GM18951 (cell line): ENCODE measurements around the gene AAMDC.
"Not testable (repeated sequence)": the region's sequence is repeated elsewhere in the genome, so short reads cannot be mapped to it uniquely, and the experiment has no call there.

Experiments used
- POLR2A ChIP-seq: IDR thresholded peaks from 4 replicates; pipeline ENCODE4 v1.6.1; 2011; ENCODE audit warnings: mild to moderate bottlenecking; ENCODE audit not compliant: insufficient read length, insufficient read depth; ENCODE audit errors: extremely low read depth
- in situ Hi-C: fragments of 300-500 bp; cut with MboI; formaldehyde crosslinking; loops from one replicate; pipeline ENCODE4 v1.12.0; 2022; ENCODE audit warnings: low sequenced_read_pairs, mixed read lengths, inconsistent platforms; ENCODE audit not compliant: unreplicated experiment

Gene AAMDC

GRCh38 chr11:77882396-77882795, 61.5 kb downstream of the AAMDC start:
- in situ Hi-C loops = no loop called here
- no peak for TF ChIP-seq POLR2A

GRCh38 chr11:77883775-77884174, 62.8 kb downstream of the AAMDC start:
- no peak for TF ChIP-seq POLR2A
- in situ Hi-C loops = no loop called here

- TF ChIP-seq POLR2A = no peak
These were observed 63.4 kb downstream of the AAMDC start for GRCh38 chr11:77884186-77884828.

GRCh38 chr11:77884829-77885190, 63.9 kb downstream of the AAMDC start:
- in situ Hi-C loops = no loop called here
- no peak for TF ChIP-seq POLR2A

More at GRCh38 chr11:77884186-77884828, 63.4 kb downstream of the AAMDC start:
- in situ Hi-C loops = no loop called here

- TF ChIP-seq POLR2A = no peak
- in situ Hi-C loops = no loop called here
These were observed 65.5 kb downstream of the AAMDC start for GRCh38 chr11:77886401-77886800.

- in situ Hi-C loops = not testable (repeated sequence)
These were observed 68.1 kb downstream of the AAMDC start for GRCh38 chr11:77889045-77889444.

- in situ Hi-C loops = not testable (repeated sequence)
These were observed 69.2 kb downstream of the AAMDC start for GRCh38 chr11:77890100-77890614.

- in situ Hi-C loops = not testable (repeated sequence)
These were observed 69.7 kb downstream of the AAMDC start for GRCh38 chr11:77890619-77891056.

- in situ Hi-C loops = not testable (repeated sequence)
These were observed 70.3 kb downstream of the AAMDC start for GRCh38 chr11:77891256-77891655.

GRCh38 chr11:77891703-77892102, 70.8 kb downstream of the AAMDC start:
- in situ Hi-C loops = not testable (repeated sequence)

GRCh38 chr11:77894949-77895348, 74.0 kb downstream of the AAMDC start:
- in situ Hi-C loops = not testable (repeated sequence)

- no peak for TF ChIP-seq POLR2A
- in situ Hi-C loops = no loop called here
These were observed 87.9 kb downstream of the AAMDC start for GRCh38 chr11:77908835-77909234.

- no peak for TF ChIP-seq POLR2A
- in situ Hi-C loops = no loop called here
These were observed 88.3 kb downstream of the AAMDC start for GRCh38 chr11:77909277-77909676.

- in situ Hi-C loops = not testable (repeated sequence)
These were observed 89.9 kb downstream of the AAMDC start for GRCh38 chr11:77910828-77911227.

- in situ Hi-C loops = not testable (repeated sequence)
These were observed 92.8 kb downstream of the AAMDC start for GRCh38 chr11:77913608-77914306.

GRCh38 chr11:77914307-77914791, 93.4 kb downstream of the AAMDC start:
- in situ Hi-C loops = not testable (repeated sequence)

- in situ Hi-C loops = not testable (repeated sequence)
These were observed 96.8 kb downstream of the AAMDC start for GRCh38 chr11:77917713-77918112.
